IMR-90 (cell line): ENCODE results near the gene NFX1. TPM values are rescaled to one million over a fixed set of nuclear protein-coding genes. Genes with fewer than 3 reads are reported as not detected.

Experiments
- ATAC-seq: fragments of 200-7000 bp; cut with Tn5 transposase; 2 replicates; pipeline ENCODE4 v1.9.1; 2020; ENCODE audit warnings: low read depth, mild to moderate bottlenecking, moderate library complexity
- BruUV-seq: library from RNA; stranded (reverse); fragments of 400-500 nt; replicated peaks from 2 replicates; lab custom pipeline; 2021; lab: Mats Ljungman, UMichigan
- CTCF ChIA-PET: fragments of 300-600 bp; formaldehyde crosslinking; extraction: SDS; loops from one replicate; lab custom pipeline; 2021; ENCODE audit warnings: antibody characterized with exemption; lab: Yijun Ruan, JAX
- POLR2A ChIA-PET: fragments of 300-600 bp; sonication (Branson Sonifier 250); formaldehyde crosslinking; loops from one replicate; lab custom pipeline; 2022; ENCODE audit warnings: antibody characterized with exemption; ENCODE audit not compliant: unreplicated experiment; lab: Charles Lee
- DNase-seq: peaks from one replicate; pipeline ENCODE4 v3.0.0; 2013
- H2AFZ ChIP-seq: replicated peaks from 2 replicates; pipeline ENCODE3; 2013; ENCODE audit warnings: low read length, mild to moderate bottlenecking; ENCODE audit not compliant: poor library complexity
- H2AK5ac ChIP-seq: 2 replicates; pipeline ENCODE4 v1.6.1; 2013; ENCODE audit warnings: low read depth, low read length, inconsistent platforms
- H2AK9ac ChIP-seq: replicated peaks from 2 replicates; pipeline ENCODE3; 2013; ENCODE audit warnings: mild to moderate bottlenecking, low read depth, low read length, moderate library complexity; ENCODE audit not compliant: poor library complexity
- H2BK120ac ChIP-seq: 2 replicates; pipeline ENCODE4 v1.6.1; 2013; ENCODE audit warnings: low read depth, low read length, inconsistent platforms
- H2BK15ac ChIP-seq: 3 replicates; pipeline ENCODE4 v1.6.1; 2013; ENCODE audit warnings: low read depth, low read length, inconsistent platforms
- H2BK20ac ChIP-seq: 2 replicates; pipeline ENCODE4 v1.6.1; 2013; ENCODE audit warnings: low read depth, mild to moderate bottlenecking, inconsistent platforms, low read length, moderate library complexity
- H2BK5ac ChIP-seq: 2 replicates; pipeline ENCODE4 v1.6.1; 2013; ENCODE audit warnings: mild to moderate bottlenecking, low read depth, low read length, inconsistent platforms; ENCODE audit not compliant: poor library complexity, severe bottlenecking
- H3K14ac ChIP-seq: replicated peaks from 2 replicates; pipeline ENCODE4 v1.6.1; 2013; ENCODE audit warnings: low read depth, low read length, inconsistent platforms
- H3K18ac ChIP-seq: 2 replicates; pipeline ENCODE4 v1.6.1; 2013; ENCODE audit warnings: low read depth, low read length, control low read depth
- H3K23ac ChIP-seq: 2 replicates; pipeline ENCODE4 v1.6.1; 2013; ENCODE audit warnings: low read depth, low read length, inconsistent platforms
- H3K27ac ChIP-seq: 2 replicates; pipeline ENCODE4 v1.5.1; 2013; ENCODE audit warnings: mild to moderate bottlenecking, control low read depth, low read length; ENCODE audit not compliant: insufficient read depth
- H3K27me3 ChIP-seq: 2 replicates; pipeline ENCODE4 v1.6.1; 2013; ENCODE audit warnings: low read length; ENCODE audit not compliant: control insufficient read depth, insufficient read depth
- H3K36me3 ChIP-seq: 2 replicates; pipeline ENCODE4 v1.6.1; 2013; ENCODE audit warnings: low read length, mixed read lengths; ENCODE audit not compliant: control insufficient read depth, insufficient read depth
- H3K4ac ChIP-seq: 2 replicates; pipeline ENCODE4 v1.6.1; 2013; ENCODE audit warnings: low read depth, low read length, inconsistent platforms
- H3K4me1 ChIP-seq: 2 replicates; pipeline ENCODE4 v1.6.1; 2013; ENCODE audit warnings: low read length, mixed read lengths; ENCODE audit not compliant: control insufficient read depth, insufficient read depth
- H3K4me2 ChIP-seq: 2 replicates; pipeline ENCODE4 v1.6.1; 2013; ENCODE audit warnings: low read depth, mild to moderate bottlenecking, control low read depth, low read length, moderate library complexity
- H3K4me3 ChIP-seq: 2 replicates; pipeline ENCODE4 v1.5.1; 2013; ENCODE audit warnings: low read depth, mild to moderate bottlenecking, control low read depth, low read length, moderate library complexity; ENCODE audit not compliant: insufficient read depth
- H3K56ac ChIP-seq: 2 replicates; pipeline ENCODE4 v1.6.1; 2013; ENCODE audit warnings: low read length, inconsistent platforms; ENCODE audit not compliant: insufficient read depth; ENCODE audit errors: extremely low read depth
- H3K79me1 ChIP-seq, 2 experiments: 2 replicates each; pipeline ENCODE4 v1.6.1; 2013; ENCODE audit warnings: low read length in 2 of 2, inconsistent platforms in 1 of 2, low read depth in 1 of 2
- H3K9ac ChIP-seq: 2 replicates; pipeline ENCODE4 v1.6.1; 2013; ENCODE audit warnings: low read depth, low read length, control low read depth
- H3K9me1 ChIP-seq: 2 replicates; pipeline ENCODE4 v1.6.1; 2013; ENCODE audit warnings: low read length, inconsistent platforms; ENCODE audit not compliant: insufficient read depth
- H3K9me3 ChIP-seq: 2 replicates; pipeline ENCODE4 v1.6.1; 2013; ENCODE audit warnings: low read length; ENCODE audit not compliant: control insufficient read depth, insufficient read depth
- H4K20me1 ChIP-seq: 2 replicates; pipeline ENCODE4 v1.6.1; 2013; ENCODE audit warnings: low read length, inconsistent platforms; ENCODE audit not compliant: insufficient read depth
- H4K5ac ChIP-seq: 2 replicates; pipeline ENCODE4 v1.6.1; 2013; ENCODE audit warnings: mild to moderate bottlenecking, low read depth, low read length, control low read depth
- H4K8ac ChIP-seq, 2 experiments: 2 replicates each; pipeline ENCODE4 v1.6.1; 2013; ENCODE audit warnings: low read depth in 2 of 2, low read length in 2 of 2, control low read depth in 1 of 2, inconsistent platforms in 1 of 2
- H4K91ac ChIP-seq: 2 replicates; pipeline ENCODE4 v1.6.1; 2013; ENCODE audit warnings: low read depth, low read length, inconsistent platforms; ENCODE audit not compliant: insufficient read depth
- BHLHE40 ChIP-seq: fragments of 150-350 bp; IDR thresholded peaks from 2 replicates; pipeline ENCODE4 v1.6.1; 2016; ENCODE audit warnings: mild to moderate bottlenecking, low read depth, low read length
- CEBPB ChIP-seq: IDR thresholded peaks from 2 replicates; pipeline ENCODE4 v1.6.1; 2012; ENCODE audit warnings: low read depth, low read length, improper control_type of control experiment
- CHD1 ChIP-seq: IDR thresholded peaks from 2 replicates; pipeline ENCODE4 v1.6.1; 2012; ENCODE audit warnings: low read depth, low read length, improper control_type of control experiment
- FOS ChIP-seq: fragments of 150-350 bp; IDR thresholded peaks from 2 replicates; pipeline ENCODE4 v1.6.1; 2016; ENCODE audit warnings: low read depth, low read length
- MAFK ChIP-seq: IDR thresholded peaks from 2 replicates; pipeline ENCODE4 v1.6.1; 2012; ENCODE audit warnings: low read depth, low read length, improper control_type of control experiment
- NFE2L2 ChIP-seq: fragments of 150-350 bp; IDR thresholded peaks from 2 replicates; pipeline ENCODE4 v1.6.1; 2016; ENCODE audit warnings: low read depth, mild to moderate bottlenecking, low read length
- POLR2A ChIP-seq: IDR thresholded peaks from 2 replicates; pipeline ENCODE4 v1.6.1; 2012; ENCODE audit warnings: mild to moderate bottlenecking, low read depth, low read length
- RCOR1 ChIP-seq: IDR thresholded peaks from 2 replicates; pipeline ENCODE4 v1.6.1; 2012; ENCODE audit warnings: mild to moderate bottlenecking, low read length, improper control_type of control experiment; ENCODE audit not compliant: insufficient replicate concordance
- RFX5 ChIP-seq: IDR thresholded peaks from 2 replicates; pipeline ENCODE4 v1.8.0; 2012; ENCODE audit warnings: low read depth, mild to moderate bottlenecking, low read length, moderate library complexity
- SMC3 ChIP-seq: fragments of 150-350 bp; IDR thresholded peaks from 2 replicates; pipeline ENCODE4 v1.6.1; 2016; ENCODE audit warnings: low read depth, mild to moderate bottlenecking, antibody characterized with exemption, low read length, moderate library complexity
- WGBS, 2 experiments: methylation state at CpG; one replicate each; pipeline versions ENCODE4 v1.1.5 to v1.1.7; 2013; ENCODE audit warnings: missing lambda C conversion rate in 2 of 2; ENCODE audit not compliant: insufficient read length in 1 of 2; ENCODE audit errors: extremely low coverage in 2 of 2; 5-methylcytosine and 5-hydroxymethylcytosine counted together
- dilution Hi-C: fragments of 300-500 bp; cut with HindIII; formaldehyde crosslinking; loops from one replicate; pipeline ENCODE4 v1.14.3; 2018; ENCODE audit warnings: low sequenced_read_pairs; ENCODE audit not compliant: unreplicated experiment
- in situ Hi-C: fragments of 300-500 bp; cut with MboI; formaldehyde crosslinking; loops from 3 replicates; pipeline ENCODE4 v1.14.3; 2019; ENCODE audit warnings: low sequenced_read_pairs, inconsistent platforms, mixed read lengths
- intact Hi-C: fragments of 100-400 bp; cut with micrococcal nuclease; formaldehyde crosslinking; loops from 2 replicates; pipeline ENCODE4 v1.10.0; 2022
- polyA plus RNA-seq, 3 experiments: library from polyadenylated mRNA; depleted of rRNA; stranded (reverse); fragments of >200 nt; gene quantifications; 2 replicates each; pipeline ENCODE4 v1.2.3, GENCODE V29; 2012; ENCODE audit warnings: low replicate concordance in 1 of 3
- total RNA-seq: library from RNA; depleted of rRNA; stranded (reverse); fragments of >200 nt; gene quantifications from 2 replicates; pipeline ENCODE4 v1.2.3, GENCODE V29; 2012
- TF ChIP-seq, protein P1 (sequence below): fragments of 150-350 bp; IDR thresholded peaks from 2 replicates; pipeline ENCODE4 v1.6.1; 2016; ENCODE audit warnings: low read depth, mild to moderate bottlenecking, low read length, moderate library complexity, borderline replicate concordance
- TF ChIP-seq, protein P2 (sequence below): fragments of 150-350 bp; IDR thresholded peaks from 2 replicates; pipeline ENCODE4 v1.6.1; 2017; ENCODE audit warnings: mild to moderate bottlenecking, antibody characterized with exemption, low read length, low read depth

The NFX1 gene
- total and polyA plus RNA-seq, 2 of the 4 experiments (the other 2 are of a cell fraction), result 27.0 to 36.0 TPM

DNA sequence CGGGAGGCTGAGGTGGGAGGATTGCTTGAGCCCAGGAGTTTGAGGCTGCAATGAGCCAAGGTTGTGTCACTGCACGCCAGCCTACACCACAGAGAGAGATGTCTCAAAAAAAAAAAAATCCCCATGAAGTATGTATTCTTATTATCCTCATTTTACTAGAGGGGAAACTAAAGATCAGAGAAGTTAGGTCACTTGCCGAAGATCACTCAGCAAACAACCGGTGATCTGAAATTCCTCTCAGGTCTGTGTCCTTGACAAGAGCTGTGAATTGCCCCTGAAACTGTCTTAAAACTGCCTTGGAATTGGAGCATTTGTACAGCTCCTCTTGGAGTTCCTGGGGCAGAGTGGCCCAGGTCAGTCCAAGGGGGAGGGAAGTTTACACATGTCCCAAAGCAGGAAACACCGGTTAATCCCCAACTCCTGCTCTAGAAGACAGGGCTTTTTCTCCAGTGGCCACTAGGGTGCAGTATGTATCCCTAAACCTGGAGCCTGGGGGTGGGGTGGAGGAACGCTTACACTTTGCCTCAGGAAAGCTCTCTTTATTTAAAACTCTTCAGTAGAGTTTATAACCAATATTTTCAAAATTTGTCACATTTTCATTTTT lies 84.4 kb downstream of the NFX1 start (continued):
- TF ChIP-seq BHLHE40, result no peak

DNA sequence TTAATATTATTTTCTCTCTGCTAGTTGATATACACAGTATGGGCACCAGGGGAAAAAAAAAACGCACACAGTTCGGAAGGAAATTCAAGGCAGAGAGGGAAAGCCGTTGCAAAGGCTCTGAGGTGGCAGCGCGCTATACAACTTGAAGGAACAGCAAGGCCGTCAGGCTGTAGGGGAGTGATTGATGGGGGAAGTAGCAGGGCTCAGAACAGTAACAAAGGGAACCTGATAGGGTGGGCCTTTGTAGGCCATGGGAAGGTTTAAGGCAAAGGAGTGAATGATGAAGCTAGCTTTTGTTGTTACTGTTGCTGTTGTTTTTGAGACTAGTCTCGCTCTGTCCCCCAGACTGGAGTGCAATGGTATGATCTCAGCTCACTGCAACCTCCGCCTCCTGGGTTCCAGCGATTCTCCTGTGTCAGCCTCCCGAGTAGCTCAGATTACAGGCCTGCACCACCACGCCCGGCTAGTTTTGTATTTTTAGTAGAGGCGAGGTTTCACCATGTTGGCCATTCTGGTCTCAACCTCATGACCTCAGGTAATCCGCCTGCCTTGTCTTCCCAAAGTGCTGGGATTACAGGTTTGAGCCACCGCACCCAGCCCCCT lies 85.0 kb downstream of the NFX1 start:
- ChIA-PET POLR2A (interaction anchor here (0.7 kb wide), 1 partner anchor 349 kb away, joined by 3 read pairs; no protein-coding TSS in a partner anchor), CTCF (interaction anchor here (0.5 to 2.1 kb wide), 12 partner anchors 15 to 114 kb away, joined by 3 to 14 read pairs (median 4); partner anchors contain the start of genes AQP3, NFX1 and NOL6)
- no peaks in the 10 kb centered on the region for H4K20me1 ChIP-seq
- in situ Hi-C loops (no loop called here), dilution Hi-C loops (no loop called here), intact Hi-C loops (loop anchor here (1.0 kb wide), 3 partner anchors 40 to 91 kb away; no protein-coding TSS in a partner anchor)
- no peaks in the 10 kb centered on the region for H3K79me1 ChIP-seq
- H4K8ac ChIP-seq, result peak overlapping the region in 1 of 2 experiments; percentile 59; a peak in 2 of 4 replicates
- H2BK5ac ChIP-seq, result no peak overlapping the region
- H3K27me3 ChIP-seq, result no peaks in the 10 kb centered on the region
- DNase-seq (peak; percentile 19), ATAC-seq (peak; percentile 5; the same call in 1 of the 2 replicates)
- H2BK120ac ChIP-seq, result 0 out of 2 replicates have a peak overlapping the region, but pooled peaks have one; percentile 4
- peak overlapping the region; percentile 5; the same call in 1 of the 2 replicates for H2AK5ac ChIP-seq
- H2AK9ac ChIP-seq, result peak overlapping the region; percentile 74
- H4K91ac ChIP-seq, result no peak overlapping the region
- no peak overlapping the region for H3K18ac ChIP-seq
- H4K5ac ChIP-seq, result peak overlapping the region; percentile 49; the same call in 1 of the 2 replicates
- 0 out of 2 replicates have a peak, but pooled peaks cover 2% of the 10 kb centered on the region for H3K4me1 ChIP-seq
- TF ChIP-seq SMC3 (no peak), RFX5 (no peak), RCOR1 (no peak), NFE2L2 (no peak), BHLHE40 (no peak), CHD1 (no peak), CEBPB (no peak), POLR2A (no peak), FOS (no peak), MAFK (no peak)
- TF ChIP-seq, protein P1, sequence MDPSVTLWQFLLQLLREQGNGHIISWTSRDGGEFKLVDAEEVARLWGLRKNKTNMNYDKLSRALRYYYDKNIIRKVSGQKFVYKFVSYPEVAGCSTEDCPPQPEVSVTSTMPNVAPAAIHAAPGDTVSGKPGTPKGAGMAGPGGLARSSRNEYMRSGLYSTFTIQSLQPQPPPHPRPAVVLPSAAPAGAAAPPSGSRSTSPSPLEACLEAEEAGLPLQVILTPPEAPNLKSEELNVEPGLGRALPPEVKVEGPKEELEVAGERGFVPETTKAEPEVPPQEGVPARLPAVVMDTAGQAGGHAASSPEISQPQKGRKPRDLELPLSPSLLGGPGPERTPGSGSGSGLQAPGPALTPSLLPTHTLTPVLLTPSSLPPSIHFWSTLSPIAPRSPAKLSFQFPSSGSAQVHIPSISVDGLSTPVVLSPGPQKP, result no peak
- TF ChIP-seq, protein P2, sequence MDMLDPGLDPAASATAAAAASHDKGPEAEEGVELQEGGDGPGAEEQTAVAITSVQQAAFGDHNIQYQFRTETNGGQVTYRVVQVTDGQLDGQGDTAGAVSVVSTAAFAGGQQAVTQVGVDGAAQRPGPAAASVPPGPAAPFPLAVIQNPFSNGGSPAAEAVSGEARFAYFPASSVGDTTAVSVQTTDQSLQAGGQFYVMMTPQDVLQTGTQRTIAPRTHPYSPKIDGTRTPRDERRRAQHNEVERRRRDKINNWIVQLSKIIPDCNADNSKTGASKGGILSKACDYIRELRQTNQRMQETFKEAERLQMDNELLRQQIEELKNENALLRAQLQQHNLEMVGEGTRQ, result no peak
- no peak overlapping the region for H3K9ac ChIP-seq
- no peak overlapping the region for H3K56ac ChIP-seq
- H2BK15ac ChIP-seq, result no peak overlapping the region
- H3K4me2 ChIP-seq, result no peak overlapping the region
- no TSS peak for BruUV-seq
- H3K14ac ChIP-seq, result no peak overlapping the region
- no peak overlapping the region for H3K27ac ChIP-seq
- no peaks in the 10 kb centered on the region for H3K9me3 ChIP-seq
- no peak overlapping the region for H3K4me3 ChIP-seq
- H3K36me3 ChIP-seq, result peaks cover 14% of the 10 kb centered on the region
- H2BK20ac ChIP-seq, result no peak overlapping the region
- 59% methylated on average over 9 of the region's 15 CpGs; no CpG with 5 or more reads in 1 of the 2 experiments for WGBS, 2 experiments
- H3K23ac ChIP-seq, result 0 out of 2 replicates have a peak overlapping the region, but pooled peaks have one; percentile 6
- H3K4ac ChIP-seq, result peak overlapping the region; percentile 63; the same call in 1 of the 2 replicates
- no peaks in the 10 kb centered on the region for H3K9me1 ChIP-seq
- peak overlapping the region; percentile 60 for H2AFZ ChIP-seq
